NCI-H2029 treated with DMSO at 0.1 percent for 48 hours (cell line): Measurements from ENCODE around the gene ARFIP1.

Experiments
- DNase-seq: peaks from one replicate; lab custom pipeline; 2025; lab: John Stamatoyannopoulos, UW

Gene ARFIP1

DNA sequence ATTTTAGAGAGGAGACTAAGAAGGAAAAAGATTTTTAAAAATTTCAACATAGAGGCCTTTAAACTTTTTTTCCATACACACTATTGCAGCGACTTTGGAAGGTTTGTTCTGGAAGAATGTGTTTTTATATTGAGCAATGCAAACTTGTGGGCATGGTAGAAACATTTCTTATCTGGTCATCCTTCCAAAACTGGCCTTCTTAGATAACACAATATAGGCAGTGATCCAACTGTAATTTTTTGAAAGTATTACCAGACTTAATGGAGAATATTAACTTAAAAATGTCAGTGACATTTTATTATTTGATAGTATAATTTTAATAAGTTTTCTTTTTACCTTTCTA is 182.0 kb downstream of the ARFIP1 start:
- no peak for DNase-seq
